ENCODE data around the gene ELMOD2. TPM values are rescaled to one million over a fixed set of nuclear protein-coding genes. Genes with fewer than 3 reads are reported as not detected.
A peak's percentile ranks its signal among the peaks of the same experiment; 100 is the strongest.

Gene ELMOD2
- total and polyA plus RNA-seq, 4 donors: 6.6 to 20.0 (median 15.8) TPM

- no peaks in the 10 kb centered on the region for H3K36me3 ChIP-seq (ENCODE audit: control insufficient read depth in 4 of 4, insufficient read depth in 3 of 4, low read depth in 1 of 4, low read length in 3 of 4)
- H3K9me3 ChIP-seq (ENCODE audit: control insufficient read depth in 4 of 4, low read length in 3 of 4): no peaks in the 10 kb centered on the region
- no peak overlapping the region for H3K27ac ChIP-seq (ENCODE audit: low read depth in 1 of 2, low read length in 2 of 2)
- no peak overlapping the region for H3K4me3 ChIP-seq (ENCODE audit: low read depth in 1 of 3, low read length in 3 of 3)
- no peak for DNase-seq (ENCODE audit: low spot score)
- no peak overlapping the region for H3K9ac ChIP-seq (ENCODE audit: low read depth in 1 of 2, low read length in 2 of 2)
- WGBS: 79% methylated on average over 6 of the region's 6 CpGs
- peaks cover 0 to 2% (median 0%) of the 10 kb centered on the region in 4 donors for H3K27me3 ChIP-seq (ENCODE audit: control insufficient read depth in 4 of 4, insufficient read depth in 4 of 4, low read length in 3 of 4)
- H3K4me1 ChIP-seq (ENCODE audit: control insufficient read depth in 4 of 4, insufficient read depth in 4 of 4, low read length in 3 of 4): no peaks in the 10 kb centered on the region
- no peak for TF ChIP-seq SP1 (IDR thresholded peaks at IDR 0.05)
- TF ChIP-seq MAX (IDR thresholded peaks at IDR 0.05): no peak
These were observed 35.7 kb downstream of the ELMOD2 start for GRCh38 chr4:140559696-140560095.

- TF ChIP-seq CTCF (IDR thresholded peaks at IDR 0.05; ENCODE audit: low read depth, low read length, missing input control) (no peak), MAX (IDR thresholded peaks at IDR 0.05) (no peak), NR2F2 (IDR thresholded peaks at IDR 0.05) (no peak), ZBTB33 (IDR thresholded peaks at IDR 0.05) (no peak), FOXA1 (IDR thresholded peaks at IDR 0.05) (no peak), RAD21 (IDR thresholded peaks at IDR 0.05) (no peak), ATF3 (IDR thresholded peaks at IDR 0.05) (no peak)
These were observed 44.7 kb downstream of the ELMOD2 start, which contains the start of gene UCP1 for GRCh38 chr4:140568507-140569306. UCP1 (minus strand) TSS chr4:140568961; CDS start chr4:140568729, 232 bp downstream.

GRCh38 chr4:140569307-140569638 lies 45.3 kb downstream of the ELMOD2 start:
- Histone ChIP-seq H3K4me1 (ENCODE audit: control insufficient read depth in 4 of 4, insufficient read depth in 4 of 4, low read length in 3 of 4) (peaks cover 9 to 18% (median 16%) of the 10 kb centered on the region in 4 donors), H3K27ac (ENCODE audit: low read depth in 1 of 2, low read length in 2 of 2) (no peak overlapping the region), H3K9ac (ENCODE audit: low read depth in 1 of 2, low read length in 2 of 2) (no peak overlapping the region), H3K27me3 (ENCODE audit: control insufficient read depth in 4 of 4, insufficient read depth in 4 of 4, low read length in 3 of 4) (peaks cover 0 to 22% (median 6%) of the 10 kb centered on the region in 4 donors), H3K4me3 (ENCODE audit: low read depth in 1 of 3, low read length in 3 of 3) (peak overlapping the region in 2 of 3 donors; percentile 48 to 57), H3K9me3 (ENCODE audit: control insufficient read depth in 4 of 4, low read length in 3 of 4) (peaks cover 0 to 10% (median 4%) of the 10 kb centered on the region in 4 donors), H3K36me3 (ENCODE audit: control insufficient read depth in 4 of 4, insufficient read depth in 3 of 4, low read depth in 1 of 4, low read length in 3 of 4) (no peaks in the 10 kb centered on the region)
- TF ChIP-seq RXRA (IDR thresholded peaks at IDR 0.05) (no peak), SP1 (IDR thresholded peaks at IDR 0.05) (no peak), REST (IDR thresholded peaks at IDR 0.05) (no peak), RAD21 (IDR thresholded peaks at IDR 0.05) (no peak), HNF4G (IDR thresholded peaks at IDR 0.05) (no peak), ATF3 (IDR thresholded peaks at IDR 0.05) (no peak), HNF4A (conservative IDR thresholded peaks at IDR 0.05) (no peak), GABPA (IDR thresholded peaks at IDR 0.05 in 1 of 2, conservative IDR thresholded peaks at IDR 0.05 in 1 of 2) (no peak), ZBTB33 (IDR thresholded peaks at IDR 0.05) (no peak)
- DNase-seq (ENCODE audit: low spot score): no peak
- WGBS: 56% methylated on average over 7 of the region's 7 CpGs

More at GRCh38 chr4:140568507-140569306, 44.7 kb downstream of the ELMOD2 start, which contains the start of gene UCP1:
- 3% methylated on average over 69 of the region's 69 CpGs for WGBS
- peak within 1 kb of the TSS in 2 of 3 donors; percentile 48 to 57 for H3K4me3 ChIP-seq (ENCODE audit: low read depth in 1 of 3, low read length in 3 of 3)
- H3K4me1 ChIP-seq (ENCODE audit: control insufficient read depth in 4 of 4, insufficient read depth in 4 of 4, low read length in 3 of 4): peaks cover 9 to 18% (median 16%) of the 10 kb centered on the region in 4 donors
- no peaks in the 10 kb centered on the region for H3K36me3 ChIP-seq (ENCODE audit: control insufficient read depth in 4 of 4, insufficient read depth in 3 of 4, low read depth in 1 of 4, low read length in 3 of 4)
- DNase-seq (ENCODE audit: low spot score): no peak
- H3K9me3 ChIP-seq (ENCODE audit: control insufficient read depth in 4 of 4, low read length in 3 of 4): peaks cover 0 to 10% (median 4%) of the 10 kb centered on the region in 4 donors
- no peak within 1 kb of the TSS for H3K27ac ChIP-seq (ENCODE audit: low read depth in 1 of 2, low read length in 2 of 2)
- no peak within 1 kb of the TSS for H3K9ac ChIP-seq (ENCODE audit: low read depth in 1 of 2, low read length in 2 of 2)
- H3K27me3 ChIP-seq (ENCODE audit: control insufficient read depth in 4 of 4, insufficient read depth in 4 of 4, low read length in 3 of 4): peaks cover 0 to 24% (median 6%) of the 10 kb centered on the region in 4 donors

Data from liver (tissue), 9 donors.